C1 segment of cervical spinal cord (tissue), 14 donors: Measurements from ENCODE around the gene MSANTD1.
A peak's percentile ranks its signal among the peaks of the same experiment; 100 is the strongest.
"Not testable (repeated sequence)": the region's sequence is repeated elsewhere in the genome, so short reads cannot be mapped to it uniquely, and the experiment has no call there.

Source experiments
- DNase-seq, 14 donors: peaks; one replicate each; lab custom pipeline; 2025; lab: John Stamatoyannopoulos, UW

Gene MSANTD1

DNA sequence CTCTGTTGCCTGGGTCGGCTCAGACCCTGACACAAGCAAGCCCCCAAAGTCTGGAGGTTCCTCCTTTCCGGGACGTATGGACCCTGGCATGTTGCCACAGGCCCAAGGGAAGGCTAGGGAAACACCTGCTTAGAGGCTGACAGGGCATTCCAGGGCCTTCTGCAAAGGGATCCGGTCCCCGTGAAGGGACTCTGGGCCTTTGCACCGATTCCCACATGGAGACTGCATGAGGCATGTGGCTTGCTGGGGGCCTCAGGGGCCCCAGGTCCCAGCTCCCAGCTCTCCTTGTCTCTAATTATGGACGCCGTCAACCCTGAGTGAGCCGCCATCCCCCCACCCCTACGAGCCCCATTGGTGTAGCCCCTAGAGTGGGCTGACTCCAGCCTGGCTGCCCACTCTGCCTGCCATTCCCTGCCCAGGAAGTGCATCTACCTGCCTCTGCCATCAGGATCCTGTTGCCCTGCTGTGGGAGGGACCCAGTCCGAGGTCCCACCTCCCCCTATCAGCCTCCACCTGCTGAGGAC, 39.7 kb downstream of the MSANTD1 start:
- no peak for DNase-seq

DNA sequence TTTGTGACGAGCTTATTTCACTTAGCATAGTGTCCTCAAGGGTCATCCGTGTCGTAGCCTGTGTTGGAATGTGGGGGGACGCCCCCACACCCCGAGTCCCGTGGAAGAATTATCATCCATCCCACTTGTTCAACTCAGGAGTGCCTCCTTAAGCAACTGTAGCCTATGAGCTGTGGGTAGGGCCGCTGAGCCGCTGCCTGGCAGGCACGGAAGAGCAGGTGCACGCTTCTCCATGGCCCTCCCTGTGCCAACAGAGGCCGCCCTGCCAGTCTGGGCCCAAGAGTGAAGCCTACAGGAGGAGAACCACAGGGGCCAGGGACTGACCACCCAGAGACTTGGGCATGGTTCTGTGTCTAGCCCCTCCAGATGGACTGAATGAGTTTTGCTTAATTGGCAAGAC, 41.5 kb downstream of the MSANTD1 start:
- DNase-seq: peak in 1 of 14 donors; percentile 56

DNA sequence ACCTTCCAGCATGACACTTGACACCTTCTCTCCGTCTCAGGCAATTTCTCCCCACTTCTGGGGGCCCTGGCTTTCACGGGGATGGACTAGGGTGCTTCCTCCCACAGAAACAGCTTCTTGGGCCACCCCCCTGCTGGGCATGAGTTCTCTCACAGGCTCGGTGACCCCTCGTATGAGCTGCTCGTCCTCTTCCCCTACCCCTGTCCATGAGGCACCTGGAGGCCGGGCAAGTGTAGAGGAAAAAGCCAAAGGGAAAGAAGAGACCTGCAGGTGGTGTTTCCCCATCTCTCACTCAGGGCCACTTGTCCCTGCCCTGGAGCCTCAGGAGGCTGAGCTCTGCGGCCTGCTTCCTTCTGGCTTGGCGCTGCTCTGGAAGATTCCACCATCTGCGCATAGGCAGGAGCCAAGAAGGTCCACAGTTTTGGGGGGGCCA, 41.9 kb downstream of the MSANTD1 start:
- peak in 1 of 14 donors; percentile 46 for DNase-seq

DNA sequence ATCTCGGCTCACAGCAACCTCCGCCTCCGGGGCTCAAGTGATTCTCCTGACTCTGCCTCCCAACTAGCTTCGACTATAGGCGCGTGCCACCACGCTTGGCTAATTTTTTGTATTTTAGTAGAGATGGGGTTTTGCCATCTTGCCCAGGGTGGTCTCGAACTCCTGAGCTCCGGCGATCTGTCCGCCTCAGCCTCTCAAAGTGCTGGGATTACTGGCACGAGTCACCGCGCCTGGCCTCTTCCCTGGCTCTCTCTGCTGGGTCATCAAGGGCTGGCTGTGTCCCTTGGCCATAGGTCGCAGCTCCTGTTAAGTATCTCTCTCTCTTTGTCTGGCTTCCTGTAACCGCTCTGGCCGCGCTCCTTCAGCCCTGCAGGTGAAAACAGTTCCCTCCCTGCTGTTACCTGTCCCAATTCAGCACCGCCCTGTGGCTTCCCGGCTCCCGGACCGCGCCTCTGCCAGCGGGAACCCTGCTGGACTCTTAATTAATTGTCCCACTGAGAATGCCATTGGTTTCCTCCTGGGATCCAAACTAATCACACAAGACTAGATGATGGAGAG, 42.5 kb downstream of the MSANTD1 start:
- DNase-seq: peak in 2 of 14 donors; percentile 71 to 78

DNA sequence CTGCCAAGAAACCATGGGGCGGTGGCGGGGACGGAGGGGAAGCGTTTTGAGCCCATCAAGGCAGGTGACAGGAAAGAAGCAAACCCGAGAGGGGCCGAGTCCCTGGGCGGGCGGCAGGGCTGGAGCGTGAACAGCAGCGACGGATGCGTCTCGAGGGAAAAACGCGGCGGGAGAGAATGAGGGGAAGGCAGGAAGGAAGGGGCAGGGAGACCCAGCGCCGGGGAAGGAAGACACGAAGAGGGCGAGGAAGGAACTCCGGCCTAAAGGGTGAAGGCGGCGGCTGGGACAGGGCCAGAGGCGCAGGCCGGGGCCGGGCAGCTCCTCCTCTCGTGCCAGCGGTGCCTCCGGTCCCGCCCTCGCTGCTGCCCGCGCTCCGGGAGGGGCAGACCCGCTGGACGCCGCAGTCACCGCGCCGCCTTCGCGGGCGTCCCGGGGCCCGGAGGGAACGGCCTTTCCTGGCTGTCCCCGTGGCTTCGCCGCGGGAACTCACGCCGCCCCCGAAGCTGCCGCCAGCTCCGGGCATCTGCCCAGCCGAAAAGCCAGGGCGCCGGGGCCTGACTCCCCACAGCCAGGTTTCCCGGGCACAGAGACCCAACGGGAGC, 43.1 kb downstream of the MSANTD1 start:
- DNase-seq: peak in 9 of 14 donors; percentile 27 to 79 (median 69)

DNA sequence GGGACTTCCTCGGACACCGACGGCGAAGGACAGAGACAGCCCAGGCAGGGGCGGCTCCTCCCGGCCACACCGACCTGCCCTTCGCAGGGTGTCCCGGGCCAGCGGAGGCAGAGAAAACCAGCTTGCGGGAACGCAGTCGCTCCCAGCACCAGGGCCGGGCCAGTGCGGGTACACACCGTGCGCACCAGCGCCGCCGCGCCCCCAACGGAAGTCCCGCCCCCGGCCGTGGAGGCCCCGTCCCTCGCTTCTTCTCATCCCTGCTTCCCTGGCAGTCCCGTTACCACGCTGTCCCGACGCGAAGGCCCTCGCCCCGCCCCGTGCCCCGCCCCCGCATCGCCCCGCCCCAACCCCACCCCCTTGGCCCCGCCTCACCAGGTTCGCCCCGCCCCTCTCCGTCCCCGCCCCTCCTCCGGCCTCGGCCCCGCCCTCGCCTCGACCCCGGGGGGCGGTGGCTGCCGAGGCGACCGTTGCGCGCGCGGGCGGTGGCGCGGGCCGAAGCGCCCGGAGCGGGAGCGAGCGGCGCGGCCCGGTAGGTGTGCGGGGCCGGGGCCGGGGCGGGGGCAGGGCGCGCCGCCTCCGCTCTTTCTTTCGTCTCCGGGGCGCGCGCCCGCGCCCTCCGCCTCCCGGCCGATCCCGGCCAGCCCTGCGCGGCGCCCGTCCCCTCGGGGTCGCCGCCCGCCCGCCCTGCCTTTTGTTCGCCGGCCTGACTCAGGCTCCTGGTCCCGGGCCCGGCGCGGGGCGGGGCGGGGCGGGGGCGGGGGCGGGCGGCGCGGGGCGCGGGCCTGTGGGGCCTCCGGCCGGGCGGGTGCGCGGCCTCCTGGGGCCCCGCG, 43.8 kb downstream of the MSANTD1 start, which contains the start of gene RGS12:
RGS12 (plus strand) TSS at position 451 of the 830 bp plus-strand sequence. CDS start 23,150 bp downstream, outside the sequence.
- peak; percentile 51 to 98 (median 92) for DNase-seq

DNA sequence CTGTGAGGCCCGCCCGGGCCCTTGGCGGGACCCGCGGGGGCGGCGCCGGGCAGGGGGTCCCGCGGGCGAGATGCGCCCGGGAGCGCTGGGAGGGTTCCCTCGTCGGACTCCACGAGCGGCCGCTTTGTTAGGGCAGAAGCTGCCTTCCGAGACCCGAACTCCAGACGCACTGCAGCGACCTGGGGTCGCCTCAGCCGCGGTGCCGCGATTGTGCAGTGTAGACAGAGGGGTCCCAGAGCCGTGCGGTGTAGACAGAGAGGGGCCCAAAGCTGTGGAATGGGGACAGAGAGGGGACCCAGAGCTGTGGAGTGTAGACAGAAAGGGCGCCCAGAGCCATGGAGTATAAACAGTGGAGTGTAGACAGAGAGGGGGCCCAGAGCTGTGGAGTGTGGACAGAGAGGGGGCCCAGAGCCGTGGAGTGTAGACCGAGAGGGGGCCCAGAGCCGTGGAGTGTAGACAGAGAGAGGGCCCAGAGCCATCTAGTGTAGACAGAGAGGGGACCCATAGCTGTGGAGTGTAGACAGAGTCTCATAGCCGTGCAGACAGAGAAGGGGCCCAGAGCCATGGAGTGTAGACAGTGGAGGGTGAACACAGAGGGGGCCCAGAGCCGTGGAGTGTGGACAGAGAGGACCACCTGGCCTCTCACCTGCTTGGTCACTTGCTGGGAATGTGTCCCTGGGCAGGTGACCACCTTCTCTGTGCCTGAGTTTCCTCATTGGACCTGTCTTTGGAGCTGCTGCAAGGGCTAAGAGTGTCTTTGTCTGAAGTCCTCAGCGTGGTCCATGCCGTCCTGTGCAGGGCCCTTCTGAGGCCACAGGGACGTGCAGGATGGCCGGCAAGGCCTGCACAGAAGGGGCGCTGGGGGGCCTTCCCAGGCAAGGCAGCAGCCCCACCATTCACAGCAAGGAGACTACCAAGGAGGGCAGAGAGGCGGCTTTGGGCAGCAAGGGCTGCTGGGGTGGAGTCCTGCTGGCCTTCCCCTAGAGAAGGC, 44.7 kb downstream of the MSANTD1 start:
- DNase-seq: peak in 1 of 14 donors; percentile 62

DNA sequence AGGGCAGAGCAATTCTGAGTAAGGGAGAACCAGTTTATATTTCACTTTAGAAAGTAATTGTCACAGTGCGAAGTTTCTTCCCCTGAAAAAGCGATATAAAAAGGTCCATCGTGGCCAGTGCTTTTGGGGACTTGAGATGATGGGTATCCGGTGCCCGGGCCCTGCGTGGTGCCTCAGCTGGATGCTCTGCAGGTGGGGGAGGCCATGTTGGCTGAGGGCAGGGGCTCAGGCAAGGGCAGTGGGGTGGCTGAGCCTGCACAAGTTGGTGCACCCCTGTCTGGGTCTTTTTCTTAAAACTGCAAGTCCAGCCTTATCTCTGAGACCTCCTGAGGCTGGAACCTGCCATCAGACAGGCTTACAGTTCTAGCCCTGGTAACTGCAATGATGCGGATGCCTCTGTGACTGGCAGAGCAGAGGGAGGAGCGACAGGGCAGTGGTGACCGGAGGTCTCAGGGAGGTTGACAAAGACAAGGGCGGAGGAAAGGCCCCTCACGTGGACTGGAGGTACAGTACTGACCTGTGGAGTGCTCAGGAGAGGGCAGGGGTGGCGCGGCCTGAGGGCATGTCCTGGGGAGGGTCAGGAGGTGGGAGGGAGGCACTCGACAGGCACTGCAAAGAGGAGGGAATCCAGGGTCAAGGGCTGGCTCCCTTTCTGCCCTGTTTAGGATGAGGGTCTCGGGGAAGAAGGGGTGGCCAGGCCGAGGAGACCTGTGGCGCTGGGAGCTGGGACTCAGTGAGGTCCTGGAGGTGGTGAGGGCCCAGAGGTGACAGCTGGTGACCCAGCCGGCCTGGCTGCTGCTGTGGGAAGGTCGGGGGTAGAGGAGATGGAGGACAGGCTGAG, 45.7 kb downstream of the MSANTD1 start:
- DNase-seq: no peak

DNA sequence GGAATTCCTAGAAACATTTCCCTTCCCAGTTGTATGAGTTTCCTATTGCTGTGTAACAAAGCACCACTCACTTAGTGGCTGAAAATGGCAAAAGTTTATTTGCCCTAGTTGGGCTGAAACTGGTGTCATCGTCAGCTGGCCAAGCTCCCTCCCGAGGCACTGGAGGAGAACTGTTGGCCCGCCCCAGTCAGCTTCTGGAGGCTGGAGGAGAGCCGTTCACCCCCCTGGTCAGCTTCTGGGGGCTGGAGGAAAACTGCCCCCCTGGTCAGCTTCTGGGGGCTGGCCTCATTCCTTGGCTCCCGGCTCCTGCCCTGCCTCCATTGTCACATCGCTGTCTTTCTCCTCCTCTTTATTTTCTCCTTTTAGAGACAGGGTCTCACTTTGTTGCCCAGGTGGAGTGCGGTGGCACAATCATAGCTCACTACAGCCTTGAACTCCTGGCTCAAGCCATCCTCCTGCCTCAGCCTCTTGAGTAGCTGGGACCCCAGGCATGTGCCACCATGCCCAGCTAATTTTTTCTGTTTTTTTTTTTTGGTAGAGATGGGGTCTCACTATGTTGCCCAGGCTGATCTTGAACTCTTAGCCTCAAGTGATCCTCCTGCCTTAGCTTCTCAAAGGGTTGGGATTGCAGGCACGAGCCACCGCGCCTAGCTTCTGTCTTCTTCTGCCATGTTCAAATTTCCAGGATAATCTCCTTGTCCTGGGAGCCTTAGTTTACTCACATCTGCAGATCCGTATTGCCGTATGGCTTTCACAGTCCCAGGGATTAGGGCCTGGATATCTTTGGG, 47.1 kb downstream of the MSANTD1 start:
- DNase-seq: no peak

DNA sequence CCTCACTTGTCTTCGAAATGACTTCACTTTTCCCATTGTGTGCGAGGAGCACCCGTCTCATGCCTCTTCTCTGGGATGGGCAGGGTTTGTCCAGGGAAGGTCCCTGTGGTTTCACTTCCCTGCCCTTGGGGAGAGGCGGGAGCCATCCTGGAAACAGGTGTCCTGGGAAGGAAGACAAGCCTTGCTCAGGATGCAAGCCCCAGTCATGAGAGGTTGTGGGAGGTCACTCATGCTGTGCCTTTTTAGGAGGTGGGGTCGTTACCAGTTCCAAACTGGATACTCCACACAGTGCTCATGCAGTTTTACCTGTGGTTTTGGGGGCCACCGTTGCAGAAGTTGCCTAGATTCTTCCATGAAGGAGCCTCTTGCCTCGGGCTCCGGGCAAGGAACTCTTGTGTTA, 47.7 kb downstream of the MSANTD1 start:
- no peak for DNase-seq

DNA sequence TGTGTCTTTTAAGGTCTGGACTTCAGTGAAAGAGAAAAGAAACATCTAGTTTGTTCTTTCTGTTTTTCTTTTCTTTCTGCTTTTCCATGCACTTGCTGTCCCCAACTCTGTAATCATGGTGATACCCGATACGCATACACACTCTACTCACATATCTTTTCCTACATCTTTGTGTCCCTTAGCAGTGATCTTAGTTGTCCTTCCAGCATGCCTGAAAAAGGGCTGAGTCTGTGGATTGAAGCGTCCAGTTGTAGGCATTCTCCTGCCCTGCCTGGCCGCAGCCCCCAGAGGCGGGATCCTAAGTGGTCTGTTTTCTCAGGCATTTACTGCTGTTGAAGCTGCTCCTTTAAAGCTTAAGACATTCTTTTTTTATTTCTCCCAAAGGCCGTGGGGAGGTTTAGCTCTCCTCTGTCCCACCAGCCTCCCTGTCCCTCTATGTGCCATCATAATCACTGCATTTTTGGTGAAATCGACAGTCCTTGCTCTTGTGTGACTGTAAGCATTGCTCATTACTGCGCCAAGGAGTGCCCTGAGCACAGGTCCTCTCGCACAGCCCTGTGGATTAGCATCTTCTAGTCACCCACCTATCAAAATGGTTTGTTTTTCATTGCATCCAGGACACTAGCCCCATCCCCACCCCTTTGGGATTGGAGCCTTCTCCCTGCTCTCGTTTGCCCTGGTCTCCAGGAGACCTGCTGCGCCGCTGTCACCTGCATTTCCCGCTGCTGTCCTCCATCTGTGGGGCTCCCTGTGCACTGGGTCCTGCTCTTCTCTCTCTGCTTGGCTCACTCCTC, 48.3 kb downstream of the MSANTD1 start:
- DNase-seq: no peak

DNA sequence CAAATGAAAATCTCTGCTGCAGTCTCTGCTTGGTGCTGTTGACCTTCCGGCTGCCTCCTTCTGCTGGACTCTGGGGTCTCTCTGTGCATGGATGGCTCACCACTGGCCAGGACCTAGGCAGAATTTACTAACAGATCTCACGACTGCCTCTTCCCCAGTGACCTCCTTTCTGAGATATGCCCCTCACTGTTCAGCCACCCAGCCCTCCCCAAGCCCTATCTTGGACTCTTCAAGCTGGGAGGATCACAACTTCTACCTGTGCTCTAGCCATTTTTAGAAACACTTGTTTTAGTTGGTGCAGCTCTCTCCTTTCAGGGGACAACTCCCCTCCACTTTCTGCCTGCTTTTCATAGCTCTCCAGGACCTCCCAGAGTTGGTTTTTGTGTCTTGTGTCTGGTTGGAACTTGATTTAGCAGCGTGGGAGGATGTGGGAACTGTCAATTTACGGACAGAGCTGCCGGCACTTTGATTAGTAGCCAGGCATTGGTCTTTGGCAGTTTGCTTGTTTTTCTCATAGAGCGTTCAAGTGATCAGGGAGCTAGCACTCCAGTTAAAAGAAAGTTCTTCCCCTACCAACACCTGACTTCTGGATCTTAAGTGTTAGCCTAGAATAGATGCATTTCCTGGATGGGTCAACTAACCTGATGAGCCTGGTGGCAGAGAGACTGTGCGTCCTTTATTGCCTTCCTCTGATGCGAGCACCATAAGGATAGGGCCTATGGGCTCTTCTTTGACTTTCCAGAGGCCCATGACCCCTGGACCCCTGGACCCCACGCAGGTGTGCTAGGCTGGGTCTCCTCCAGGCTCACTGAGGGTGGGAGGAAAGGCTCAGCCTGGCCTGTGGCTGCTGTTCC, 50.4 kb downstream of the MSANTD1 start:
- no peak for DNase-seq

DNA sequence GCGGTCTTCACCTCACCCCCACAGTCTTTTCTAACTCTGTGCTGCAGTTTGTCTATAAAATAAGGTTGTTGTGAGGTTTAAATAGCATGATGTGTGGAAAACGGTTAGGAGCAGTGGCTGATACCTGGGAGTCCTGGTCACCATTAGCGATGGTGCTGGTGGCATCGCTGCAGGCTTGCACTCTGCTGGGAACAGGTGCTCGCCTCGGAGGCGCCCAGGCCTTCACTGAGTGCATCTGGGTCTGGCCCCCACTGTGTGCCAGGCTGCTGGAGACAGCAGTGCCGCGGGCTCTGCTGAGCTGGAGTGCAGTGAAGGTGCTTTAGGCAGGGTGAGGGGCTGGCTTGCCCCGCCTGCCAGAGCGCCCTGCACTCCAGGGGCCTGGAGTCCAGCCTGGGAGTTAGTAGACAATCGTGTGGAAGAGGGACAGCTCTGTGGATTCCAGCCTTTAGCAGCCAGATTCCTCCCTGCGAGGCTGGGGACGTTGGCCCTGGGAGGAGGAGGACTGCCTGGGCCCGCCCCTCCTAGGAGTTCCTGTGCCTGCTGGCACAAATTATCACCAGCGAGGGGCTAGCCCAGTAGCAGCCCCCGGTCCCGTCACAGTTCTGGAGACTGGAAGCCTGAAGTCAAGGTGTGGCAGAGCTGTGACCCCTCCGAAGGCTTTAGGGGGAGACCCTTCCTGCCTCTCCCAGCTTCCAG, 51.2 kb downstream of the MSANTD1 start:
- peak in 2 of 14 donors; percentile 14 to 43 for DNase-seq

DNA sequence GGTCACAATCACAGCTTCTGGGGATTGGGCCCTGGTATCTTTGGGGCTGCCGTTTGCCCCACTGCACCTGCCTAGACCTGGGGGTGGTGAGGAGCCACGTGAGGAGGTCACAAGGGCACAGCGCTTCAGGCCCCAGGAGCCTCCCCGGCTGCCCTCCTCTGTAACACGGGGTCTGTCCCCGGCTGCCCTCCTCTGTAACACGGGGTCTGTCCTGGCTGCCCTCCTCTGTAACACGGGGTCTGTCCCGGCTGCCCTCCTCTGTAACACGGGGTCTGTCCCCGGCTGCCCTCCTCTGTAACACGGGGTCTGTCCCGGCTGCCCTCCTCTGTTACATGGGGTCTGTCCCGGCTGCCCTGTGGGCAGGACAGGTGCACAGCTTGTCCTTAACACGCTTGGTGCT, 51.9 kb downstream of the MSANTD1 start:
- not testable (repeated sequence) for DNase-seq

DNA sequence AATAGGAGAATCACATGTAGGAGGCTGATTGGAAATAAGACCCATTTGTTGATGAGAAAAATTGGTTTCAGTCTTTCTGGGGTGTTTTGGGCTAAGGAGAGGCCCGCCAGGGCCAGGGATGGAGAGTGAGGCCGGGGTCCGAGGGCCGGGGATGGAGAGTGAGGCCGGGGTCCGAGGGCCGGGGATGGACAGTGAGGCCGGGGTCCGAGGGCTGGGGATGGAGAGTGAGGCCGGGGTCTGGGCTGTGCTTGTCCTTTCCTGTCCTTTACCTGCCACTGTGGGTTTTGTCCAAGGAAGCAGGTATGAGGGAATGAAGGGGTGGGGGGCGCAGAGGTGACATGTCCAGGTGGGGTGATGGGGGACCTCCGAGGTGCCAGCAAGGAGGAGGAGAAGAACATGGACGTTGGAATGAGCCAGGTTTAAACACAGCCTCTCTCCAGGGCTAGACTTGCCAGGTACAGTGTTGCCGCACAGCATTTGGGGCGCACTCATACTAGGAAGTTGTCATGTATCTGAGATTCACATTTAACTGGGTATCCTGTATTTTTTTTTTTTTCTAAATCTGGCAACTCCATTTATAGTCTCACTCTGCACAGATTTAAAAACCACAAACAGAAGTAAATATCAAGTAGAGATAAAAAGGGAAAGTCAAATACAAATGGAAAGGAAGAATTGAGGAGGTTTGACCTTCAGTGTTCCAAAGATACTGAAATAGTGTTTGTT, 52.7 kb downstream of the MSANTD1 start:
- DNase-seq: no peak

DNA sequence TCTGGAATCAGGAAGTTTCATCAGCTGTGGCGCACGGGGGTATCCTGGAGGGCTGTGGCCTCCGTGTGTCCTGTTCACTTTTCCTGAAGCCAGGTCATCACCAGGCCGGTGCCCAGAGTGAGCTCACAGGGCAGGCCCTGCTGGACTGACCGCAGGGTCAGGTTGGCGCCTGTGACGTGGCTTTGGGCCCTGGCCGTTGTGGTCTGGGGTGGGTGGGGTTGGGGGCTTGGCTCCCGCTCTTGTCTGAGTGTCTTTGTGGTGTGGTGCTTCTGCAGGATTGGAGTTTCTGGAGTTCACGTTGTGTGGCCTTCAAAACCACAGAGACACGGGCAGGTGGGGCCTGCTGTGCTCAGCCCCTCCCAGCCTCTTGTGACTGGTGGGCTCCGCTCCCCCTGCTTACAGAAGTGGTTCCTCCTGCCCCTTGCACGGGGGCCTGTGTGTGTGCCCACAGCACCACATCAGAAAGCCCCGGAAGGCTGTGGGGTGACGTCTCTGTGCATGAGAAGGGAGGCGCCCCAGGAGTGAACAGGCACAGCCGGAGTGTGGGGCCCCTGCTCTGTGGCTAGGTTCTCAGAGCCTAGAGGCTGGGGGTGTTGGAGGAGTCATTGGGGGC, 53.3 kb downstream of the MSANTD1 start:
- peak in 1 of 14 donors; percentile 40 for DNase-seq
